Measurements from ENCODE around the gene RASSF8.
"Not testable (repeated sequence)": the region's sequence is repeated elsewhere in the genome, so short reads cannot be mapped to it uniquely, and the experiment has no call there.

Gene RASSF8

DNA sequence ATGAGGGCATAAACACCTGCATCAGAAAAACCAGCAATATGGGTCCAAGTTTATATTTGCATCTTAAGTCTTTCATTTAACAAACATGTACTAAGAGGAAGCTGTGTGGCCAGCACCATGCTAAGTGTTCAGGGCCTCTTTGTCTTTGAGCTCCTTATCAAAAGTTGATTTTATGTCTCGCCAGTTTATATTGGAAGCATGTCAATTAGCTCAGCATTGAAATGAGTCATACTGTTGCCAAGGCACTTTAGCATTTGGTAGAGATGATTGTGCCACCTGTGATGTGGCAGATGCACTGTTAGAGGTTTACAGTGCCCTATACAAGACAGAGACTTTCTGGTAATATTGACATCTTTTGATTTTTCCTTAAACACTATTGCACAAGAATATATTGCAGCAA, 97.9 kb downstream of the RASSF8 start:
- Histone ChIP-seq H3K4me1 (ENCODE audit: control insufficient read depth, insufficient read depth, low read length) (peaks cover 7% of the 10 kb centered on the region), H3K9ac (ENCODE audit: low read length) (no peak overlapping the region), H3K36me3 (ENCODE audit: control insufficient read depth, insufficient read depth, low read length) (no peaks in the 10 kb centered on the region), H3K9me3 (ENCODE audit: control insufficient read depth, low read length) (no peaks in the 10 kb centered on the region), H3K27me3 (ENCODE audit: control insufficient read depth, insufficient read depth, low read length) (no peaks in the 10 kb centered on the region), H3K4me3 (ENCODE audit: low read length) (no peak overlapping the region)

DNA sequence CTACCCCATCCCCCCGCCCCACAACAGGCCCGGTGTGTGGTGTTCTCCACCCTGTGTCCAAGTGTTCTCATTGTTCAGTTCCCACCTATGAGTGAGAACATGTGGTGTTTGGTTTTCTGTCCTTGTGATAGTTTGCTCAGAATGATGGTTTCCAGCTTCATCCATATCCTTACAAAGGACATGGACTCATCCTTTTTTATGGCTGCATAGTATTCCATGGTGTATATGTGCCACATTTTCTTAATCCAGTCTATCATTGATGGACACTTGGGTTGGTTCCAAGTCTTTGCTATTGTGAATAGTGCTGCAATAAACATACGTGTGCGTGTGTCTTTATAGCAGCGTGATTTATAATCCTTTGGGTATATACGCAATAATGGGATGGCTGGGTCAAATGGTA, 98.8 kb downstream of the RASSF8 start:
- not testable (repeated sequence) for H3K4me1 ChIP-seq (ENCODE audit: control insufficient read depth, insufficient read depth, low read length); H3K36me3 ChIP-seq (ENCODE audit: control insufficient read depth, insufficient read depth, low read length); H3K9ac ChIP-seq (ENCODE audit: low read length); H3K4me3 ChIP-seq (ENCODE audit: low read length); H3K9me3 ChIP-seq (ENCODE audit: control insufficient read depth, low read length); H3K27me3 ChIP-seq (ENCODE audit: control insufficient read depth, insufficient read depth, low read length)

DNA sequence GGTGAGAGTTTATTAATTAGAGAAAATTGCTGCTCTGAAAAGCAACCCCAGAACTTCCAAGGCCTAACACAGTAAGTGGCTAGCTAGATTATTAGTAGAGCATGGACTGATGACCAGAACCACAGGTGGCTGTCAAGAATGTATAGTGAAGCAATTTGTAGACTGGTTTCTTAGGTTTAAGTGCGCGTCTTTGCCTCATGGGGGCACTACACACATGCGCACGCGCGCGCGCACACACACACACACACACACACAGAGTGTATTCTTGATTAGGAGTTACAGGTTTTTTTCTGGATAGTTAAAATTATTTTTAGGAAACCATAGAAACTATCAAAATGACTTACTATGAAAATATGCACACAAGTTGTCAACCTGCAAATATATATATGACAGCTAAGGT, 99.8 kb downstream of the RASSF8 start:
- H3K9ac ChIP-seq (ENCODE audit: low read length), result no peak overlapping the region
- H3K9me3 ChIP-seq (ENCODE audit: control insufficient read depth, low read length), result no peaks in the 10 kb centered on the region
- H3K36me3 ChIP-seq (ENCODE audit: control insufficient read depth, insufficient read depth, low read length), result no peaks in the 10 kb centered on the region
- no peaks in the 10 kb centered on the region for H3K27me3 ChIP-seq (ENCODE audit: control insufficient read depth, insufficient read depth, low read length)
- no peaks in the 10 kb centered on the region for H3K4me1 ChIP-seq (ENCODE audit: control insufficient read depth, insufficient read depth, low read length)
- no peak overlapping the region for H3K4me3 ChIP-seq (ENCODE audit: low read length)

DNA sequence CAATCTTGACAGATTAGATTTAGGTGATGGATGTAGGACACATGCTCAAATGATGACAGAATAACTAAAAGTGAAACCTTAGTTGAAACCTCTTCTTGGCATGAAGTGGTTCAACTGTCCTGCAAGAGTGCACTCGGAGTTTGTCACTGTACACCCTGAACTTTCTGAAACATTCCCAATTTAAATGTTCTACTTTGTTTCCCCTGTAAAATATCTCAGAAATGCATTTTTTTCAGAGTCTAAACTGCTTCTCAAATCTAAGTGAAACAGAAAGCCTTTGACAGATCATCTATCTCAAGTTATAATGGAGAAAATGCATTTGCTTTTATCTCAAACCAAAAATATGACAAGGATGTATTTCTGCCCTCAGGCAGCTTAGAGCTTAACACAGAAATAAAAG, 100.3 kb downstream of the RASSF8 start:
- no peaks in the 10 kb centered on the region for H3K36me3 ChIP-seq (ENCODE audit: control insufficient read depth, insufficient read depth, low read length)

DNA sequence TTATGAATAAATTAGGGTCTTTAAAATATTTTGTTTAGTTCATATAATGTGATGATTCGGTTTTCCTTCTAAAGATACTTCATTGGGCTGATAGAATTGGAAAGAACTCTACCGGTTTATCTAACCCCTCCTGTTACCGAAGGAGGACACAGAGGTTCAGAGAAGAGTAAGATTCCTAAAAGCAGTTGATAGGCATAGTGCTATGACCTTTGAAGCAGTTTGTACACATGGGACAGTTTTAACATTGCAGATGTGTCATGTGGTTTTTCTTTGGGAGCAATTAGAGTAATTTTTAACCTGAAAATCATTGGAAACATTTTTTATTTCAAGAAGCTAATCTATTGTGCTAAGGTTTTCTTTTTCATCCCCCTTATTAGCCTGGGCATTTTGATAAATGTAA, 103.5 kb downstream of the RASSF8 start:
- Histone ChIP-seq H3K9me3 (ENCODE audit: control insufficient read depth, low read length) (no peaks in the 10 kb centered on the region), H3K27me3 (ENCODE audit: control insufficient read depth, insufficient read depth, low read length) (no peaks in the 10 kb centered on the region), H3K4me1 (ENCODE audit: control insufficient read depth, insufficient read depth, low read length) (no peaks in the 10 kb centered on the region), H3K9ac (ENCODE audit: low read length) (no peak overlapping the region), H3K36me3 (ENCODE audit: control insufficient read depth, insufficient read depth, low read length) (no peaks in the 10 kb centered on the region), H3K4me3 (ENCODE audit: low read length) (no peak overlapping the region)

More for the DNA sequence above, 100.3 kb downstream of the RASSF8 start:
- Histone ChIP-seq H3K9me3 (ENCODE audit: control insufficient read depth, low read length) (no peaks in the 10 kb centered on the region), H3K9ac (ENCODE audit: low read length) (no peak overlapping the region), H3K27me3 (ENCODE audit: control insufficient read depth, insufficient read depth, low read length) (no peaks in the 10 kb centered on the region), H3K4me1 (ENCODE audit: control insufficient read depth, insufficient read depth, low read length) (no peaks in the 10 kb centered on the region), H3K4me3 (ENCODE audit: low read length) (no peak overlapping the region)

DNA sequence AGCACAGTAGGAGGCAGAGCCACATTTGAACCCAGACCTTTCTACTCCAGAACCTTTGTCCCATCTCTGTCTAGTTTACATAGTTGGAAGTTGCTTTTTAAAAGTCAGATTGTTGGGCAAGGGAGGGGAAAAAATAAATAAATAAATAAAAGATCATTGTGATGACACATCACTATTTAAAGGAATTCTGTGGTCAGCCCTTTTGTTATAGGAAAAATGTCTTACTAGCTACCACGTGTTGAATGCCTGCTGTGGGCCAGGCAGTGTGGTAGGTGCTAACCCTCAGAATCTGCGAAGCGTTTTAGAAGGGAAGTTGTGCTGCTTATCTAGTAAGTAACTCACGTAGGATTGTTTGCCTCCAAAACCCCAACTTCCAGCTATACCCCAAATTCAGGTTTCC, 104.1 kb downstream of the RASSF8 start:
- Histone ChIP-seq H3K4me1 (ENCODE audit: control insufficient read depth, insufficient read depth, low read length) (no peaks in the 10 kb centered on the region), H3K9me3 (ENCODE audit: control insufficient read depth, low read length) (no peaks in the 10 kb centered on the region), H3K36me3 (ENCODE audit: control insufficient read depth, insufficient read depth, low read length) (no peaks in the 10 kb centered on the region), H3K4me3 (ENCODE audit: low read length) (no peak overlapping the region), H3K27me3 (ENCODE audit: control insufficient read depth, insufficient read depth, low read length) (no peaks in the 10 kb centered on the region), H3K9ac (ENCODE audit: low read length) (no peak overlapping the region)

DNA sequence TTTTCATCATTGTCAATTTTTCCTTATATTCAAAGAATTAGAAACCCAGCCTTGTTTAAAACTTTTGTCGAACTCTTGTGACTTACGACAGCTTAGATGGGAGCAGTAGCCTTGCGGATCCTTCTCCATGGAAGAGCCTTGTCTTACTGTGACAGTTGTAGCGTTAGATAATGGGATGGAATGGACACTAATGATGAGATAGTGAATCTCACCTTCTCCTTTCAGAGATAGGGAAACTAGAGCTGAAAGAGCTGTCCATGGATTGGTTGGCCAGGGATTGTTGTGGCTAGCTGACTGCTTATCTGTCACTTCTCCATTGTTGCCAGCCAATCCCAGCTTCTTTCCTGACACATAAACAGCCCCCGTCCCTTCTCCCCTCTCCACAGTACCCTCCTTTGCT, 107.0 kb downstream of the RASSF8 start:
- Histone ChIP-seq H3K4me1 (ENCODE audit: control insufficient read depth, insufficient read depth, low read length) (no peaks in the 10 kb centered on the region), H3K9ac (ENCODE audit: low read length) (no peak overlapping the region), H3K27me3 (ENCODE audit: control insufficient read depth, insufficient read depth, low read length) (no peaks in the 10 kb centered on the region), H3K4me3 (ENCODE audit: low read length) (no peak overlapping the region), H3K9me3 (ENCODE audit: control insufficient read depth, low read length) (no peaks in the 10 kb centered on the region), H3K36me3 (ENCODE audit: control insufficient read depth, insufficient read depth, low read length) (no peaks in the 10 kb centered on the region)

DNA sequence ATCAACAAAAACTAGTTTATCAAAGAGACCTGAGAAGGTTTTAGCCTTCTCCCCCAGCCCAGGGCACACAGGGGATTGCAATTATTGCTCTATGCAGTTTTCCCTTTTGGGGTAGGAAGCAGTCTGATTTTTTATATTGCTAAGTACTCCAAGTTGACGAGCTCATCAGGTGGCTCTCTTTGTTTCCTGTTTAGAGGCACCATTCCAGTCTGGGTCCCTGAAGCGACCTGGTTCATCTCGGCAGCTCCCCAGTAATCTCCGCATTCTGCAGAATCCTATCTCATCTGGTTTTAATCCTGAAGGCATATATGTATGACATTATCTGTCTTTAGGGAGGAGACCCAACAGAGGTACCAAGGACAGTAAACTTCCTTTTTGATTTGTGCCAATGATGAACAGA, 110.0 kb downstream of the RASSF8 start:
- Histone ChIP-seq H3K9me3 (ENCODE audit: control insufficient read depth, low read length) (no peaks in the 10 kb centered on the region), H3K27me3 (ENCODE audit: control insufficient read depth, insufficient read depth, low read length) (no peaks in the 10 kb centered on the region), H3K9ac (ENCODE audit: low read length) (no peak overlapping the region), H3K4me1 (ENCODE audit: control insufficient read depth, insufficient read depth, low read length) (no peaks in the 10 kb centered on the region), H3K36me3 (ENCODE audit: control insufficient read depth, insufficient read depth, low read length) (no peaks in the 10 kb centered on the region), H3K4me3 (ENCODE audit: low read length) (no peak overlapping the region)

DNA sequence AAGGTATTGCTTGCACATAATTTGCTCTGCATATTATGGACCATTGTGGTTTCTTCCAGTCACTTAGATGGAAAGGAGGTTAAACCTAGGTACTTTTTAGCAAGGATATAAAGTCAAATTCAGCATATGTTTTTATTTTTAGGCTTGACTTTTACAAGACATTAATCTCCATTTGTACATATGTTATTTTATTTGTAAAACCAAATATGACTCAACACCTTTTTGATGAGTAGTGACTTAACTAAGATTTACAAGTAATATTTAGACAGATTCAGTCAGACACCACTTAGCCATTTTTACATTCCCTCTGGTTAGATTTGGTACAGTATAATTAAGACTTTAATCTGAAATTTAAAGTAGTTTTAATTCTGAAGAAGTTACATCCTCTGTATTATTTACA, 111.3 kb downstream of the RASSF8 start:
- Histone ChIP-seq H3K9ac (ENCODE audit: low read length) (no peak overlapping the region), H3K36me3 (ENCODE audit: control insufficient read depth, insufficient read depth, low read length) (no peaks in the 10 kb centered on the region), H3K4me3 (ENCODE audit: low read length) (no peak overlapping the region), H3K9me3 (ENCODE audit: control insufficient read depth, low read length) (no peaks in the 10 kb centered on the region), H3K4me1 (ENCODE audit: control insufficient read depth, insufficient read depth, low read length) (no peaks in the 10 kb centered on the region), H3K27me3 (ENCODE audit: control insufficient read depth, insufficient read depth, low read length) (no peaks in the 10 kb centered on the region)

DNA sequence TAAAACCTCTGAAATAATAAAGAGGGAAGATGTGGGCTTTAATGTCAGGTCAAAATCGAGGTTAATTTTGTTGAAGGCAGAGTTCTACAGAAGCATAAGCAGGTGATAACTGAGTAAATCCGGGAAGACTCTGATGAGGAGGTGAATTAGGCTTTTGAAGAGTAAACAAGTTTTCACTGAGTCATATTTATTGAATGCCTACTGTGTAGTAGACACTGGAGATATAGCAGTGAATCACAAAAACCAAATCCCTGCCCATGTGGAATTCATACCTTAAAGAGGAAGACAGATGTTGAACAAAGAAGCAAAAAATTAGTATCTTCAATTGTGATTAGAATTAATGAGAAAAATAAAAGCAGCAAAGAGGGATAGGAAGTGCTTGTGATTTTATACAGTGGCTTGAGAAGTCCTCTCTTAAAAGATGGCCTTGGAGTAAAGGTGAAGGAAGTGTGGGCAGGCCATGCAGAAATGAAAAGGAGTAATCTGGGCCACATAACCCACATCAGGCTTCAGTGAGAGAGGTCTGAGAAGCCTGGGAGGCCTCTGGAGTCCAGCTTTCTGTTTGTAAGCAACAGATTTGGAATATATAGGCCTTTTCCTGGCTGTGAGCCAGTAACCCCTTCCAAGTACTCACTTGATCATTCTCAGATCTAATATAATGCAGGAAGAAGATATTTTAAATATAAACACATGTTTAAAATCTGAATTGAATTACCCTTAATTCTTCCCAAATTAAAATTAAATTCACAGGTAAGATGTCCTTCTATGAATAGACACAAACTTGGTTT, 119.6 kb downstream of the RASSF8 start:
- Histone ChIP-seq H3K9me3 (ENCODE audit: control insufficient read depth, low read length) (no peaks in the 10 kb centered on the region), H3K4me3 (ENCODE audit: low read length) (no peak overlapping the region), H3K9ac (ENCODE audit: low read length) (no peak overlapping the region), H3K4me1 (ENCODE audit: control insufficient read depth, insufficient read depth, low read length) (no peaks in the 10 kb centered on the region), H3K27me3 (ENCODE audit: control insufficient read depth, insufficient read depth, low read length) (no peaks in the 10 kb centered on the region), H3K36me3 (ENCODE audit: control insufficient read depth, insufficient read depth, low read length) (no peaks in the 10 kb centered on the region)

DNA sequence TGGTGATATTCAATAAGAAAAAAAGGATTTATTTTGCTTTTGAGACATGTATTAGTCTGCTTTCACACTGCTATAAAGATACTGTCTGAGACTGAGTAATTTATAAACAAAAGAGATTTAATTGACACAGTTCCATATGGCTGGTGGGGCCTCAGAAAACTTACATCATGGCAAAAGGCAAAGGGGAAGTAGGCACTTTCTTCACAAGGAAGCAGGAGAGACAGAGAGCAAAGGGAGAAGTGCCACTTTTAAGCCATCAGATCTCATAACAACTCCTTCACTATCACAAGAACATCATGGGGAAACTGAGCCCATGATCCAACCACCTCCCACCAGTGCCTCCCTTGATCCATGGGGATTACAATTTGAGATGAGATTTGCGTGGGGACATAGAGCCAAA, 122.4 kb downstream of the RASSF8 start:
- Histone ChIP-seq H3K36me3 (ENCODE audit: control insufficient read depth, insufficient read depth, low read length) (no peaks in the 10 kb centered on the region), H3K4me3 (ENCODE audit: low read length) (no peak overlapping the region), H3K9me3 (ENCODE audit: control insufficient read depth, low read length) (no peaks in the 10 kb centered on the region), H3K9ac (ENCODE audit: low read length) (no peak overlapping the region), H3K27me3 (ENCODE audit: control insufficient read depth, insufficient read depth, low read length) (no peaks in the 10 kb centered on the region), H3K4me1 (ENCODE audit: control insufficient read depth, insufficient read depth, low read length) (no peaks in the 10 kb centered on the region)

DNA sequence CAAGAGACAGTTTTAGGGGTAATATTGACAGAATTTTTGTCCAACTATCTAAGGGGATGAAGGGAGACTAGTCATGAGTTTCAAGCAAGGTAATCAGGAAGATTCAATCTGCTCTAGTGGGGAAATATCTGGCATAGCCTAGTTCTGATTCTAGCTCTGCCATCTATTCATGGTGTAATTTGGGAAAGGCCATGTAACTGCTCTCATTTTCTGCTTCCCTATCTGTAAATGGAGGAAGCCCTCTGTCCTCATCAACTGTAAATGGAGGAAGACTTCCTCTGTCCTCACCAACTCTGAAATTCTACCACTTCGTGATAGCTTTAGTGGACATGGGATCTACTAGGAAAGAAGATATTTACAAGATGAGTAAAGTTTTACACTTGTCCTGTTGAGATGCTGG, 128.5 kb downstream of the RASSF8 start:
- H3K36me3 ChIP-seq (ENCODE audit: control insufficient read depth, insufficient read depth, low read length), result no peaks in the 10 kb centered on the region
- H3K9ac ChIP-seq (ENCODE audit: low read length), result no peak overlapping the region
- no peaks in the 10 kb centered on the region for H3K9me3 ChIP-seq (ENCODE audit: control insufficient read depth, low read length)
- H3K4me3 ChIP-seq (ENCODE audit: low read length), result no peak overlapping the region
- no peaks in the 10 kb centered on the region for H3K27me3 ChIP-seq (ENCODE audit: control insufficient read depth, insufficient read depth, low read length)
- H3K4me1 ChIP-seq (ENCODE audit: control insufficient read depth, insufficient read depth, low read length), result no peaks in the 10 kb centered on the region

DNA sequence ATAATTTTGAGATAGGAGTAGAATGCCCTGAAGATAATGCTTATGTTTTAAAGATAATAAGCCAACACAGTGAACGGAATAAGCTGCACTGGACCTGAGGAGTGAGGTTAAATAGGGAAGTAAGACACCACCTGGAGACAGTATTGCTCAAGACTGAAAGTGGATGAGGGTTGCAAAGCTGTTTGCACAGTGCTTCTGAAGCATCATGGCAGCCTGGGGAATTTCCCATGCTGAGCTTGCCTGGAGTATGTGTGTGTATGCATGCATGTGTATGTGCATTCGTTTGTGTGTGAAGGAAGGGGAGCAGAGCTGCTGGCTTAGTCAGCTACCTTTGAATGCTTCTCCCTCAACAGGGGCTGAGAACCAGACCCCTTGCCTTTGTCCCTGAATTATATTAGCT, 130.5 kb downstream of the RASSF8 start:
- H3K36me3 ChIP-seq (ENCODE audit: control insufficient read depth, insufficient read depth, low read length), result no peaks in the 10 kb centered on the region
- no peaks in the 10 kb centered on the region for H3K9me3 ChIP-seq (ENCODE audit: control insufficient read depth, low read length)
- no peak overlapping the region for H3K9ac ChIP-seq (ENCODE audit: low read length)
- no peak overlapping the region for H3K4me3 ChIP-seq (ENCODE audit: low read length)
- no peaks in the 10 kb centered on the region for H3K4me1 ChIP-seq (ENCODE audit: control insufficient read depth, insufficient read depth, low read length)
- no peaks in the 10 kb centered on the region for H3K27me3 ChIP-seq (ENCODE audit: control insufficient read depth, insufficient read depth, low read length)
